LNCAP (cell line): ENCODE results near the gene C6orf120.

ENCODE experiments used
- TF ChIP-seq, protein P1 (sequence below): fragments of 450-650 bp; IDR thresholded peaks from 2 replicates; pipeline ENCODE4 v1.5.1; 2017; ENCODE audit warnings: mild to moderate bottlenecking

Gene C6orf120

GRCh38 chr6:169660751-169661390 is 41.1 kb upstream of the C6orf120 start:
- TF ChIP-seq, protein P1, sequence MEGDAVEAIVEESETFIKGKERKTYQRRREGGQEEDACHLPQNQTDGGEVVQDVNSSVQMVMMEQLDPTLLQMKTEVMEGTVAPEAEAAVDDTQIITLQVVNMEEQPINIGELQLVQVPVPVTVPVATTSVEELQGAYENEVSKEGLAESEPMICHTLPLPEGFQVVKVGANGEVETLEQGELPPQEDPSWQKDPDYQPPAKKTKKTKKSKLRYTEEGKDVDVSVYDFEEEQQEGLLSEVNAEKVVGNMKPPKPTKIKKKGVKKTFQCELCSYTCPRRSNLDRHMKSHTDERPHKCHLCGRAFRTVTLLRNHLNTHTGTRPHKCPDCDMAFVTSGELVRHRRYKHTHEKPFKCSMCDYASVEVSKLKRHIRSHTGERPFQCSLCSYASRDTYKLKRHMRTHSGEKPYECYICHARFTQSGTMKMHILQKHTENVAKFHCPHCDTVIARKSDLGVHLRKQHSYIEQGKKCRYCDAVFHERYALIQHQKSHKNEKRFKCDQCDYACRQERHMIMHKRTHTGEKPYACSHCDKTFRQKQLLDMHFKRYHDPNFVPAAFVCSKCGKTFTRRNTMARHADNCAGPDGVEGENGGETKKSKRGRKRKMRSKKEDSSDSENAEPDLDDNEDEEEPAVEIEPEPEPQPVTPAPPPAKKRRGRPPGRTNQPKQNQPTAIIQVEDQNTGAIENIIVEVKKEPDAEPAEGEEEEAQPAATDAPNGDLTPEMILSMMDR, result no peak

GRCh38 chr6:169661391-169661756 is 40.6 kb upstream of the C6orf120 start:
- TF ChIP-seq, protein P1, result no peak

GRCh38 chr6:169663468-169663867 is 38.5 kb upstream of the C6orf120 start:
- TF ChIP-seq, protein P1, result no peak

- TF ChIP-seq, protein P1, result no peak
These were observed 37.7 kb upstream of the C6orf120 start for GRCh38 chr6:169664227-169664626.

DNA sequence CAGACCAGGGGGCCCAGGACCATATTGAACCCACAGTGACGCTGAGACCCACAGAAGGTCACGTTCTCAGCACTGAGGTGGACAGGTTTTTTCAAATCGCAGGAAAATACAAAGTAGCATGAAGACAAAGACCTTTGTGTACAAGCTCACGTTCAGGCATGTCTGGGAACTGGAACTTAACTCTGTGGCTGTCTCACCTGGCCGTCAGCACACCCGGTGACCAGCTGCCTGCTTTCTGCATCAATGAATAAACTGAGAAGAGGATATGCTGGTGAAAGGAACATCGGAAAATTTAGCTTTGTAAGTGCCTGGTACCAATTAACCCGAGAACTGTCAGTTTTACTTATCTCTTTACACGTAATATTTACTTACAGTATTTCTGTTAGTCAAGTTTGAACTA is 36.6 kb upstream of the C6orf120 start:
- TF ChIP-seq, protein P1, result no peak

- TF ChIP-seq, protein P1, result no peak
These were observed 35.5 kb upstream of the C6orf120 start for GRCh38 chr6:169666441-169666840.

DNA sequence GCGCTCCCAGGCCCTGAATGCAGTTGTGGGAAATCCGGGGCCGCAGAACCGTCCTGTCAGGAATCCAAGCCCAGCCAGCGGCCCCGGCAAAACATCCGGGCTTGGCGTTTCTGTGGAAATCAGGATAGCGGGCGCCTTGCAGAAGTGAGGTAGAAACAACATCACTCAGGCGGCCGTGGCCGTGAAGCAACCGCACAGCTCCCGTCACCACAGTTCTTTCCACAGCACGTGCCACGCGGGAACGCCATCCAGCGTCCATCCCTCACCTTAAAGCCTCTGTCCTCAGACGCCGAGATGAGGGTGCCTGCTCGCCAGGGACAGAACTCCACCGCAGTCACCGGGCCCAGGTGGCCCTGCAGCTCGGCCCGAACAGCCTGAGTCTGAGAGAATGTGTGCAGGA is 34.2 kb upstream of the C6orf120 start:
- TF ChIP-seq, protein P1, result no peak
